Measurements from ENCODE around the gene PFKFB4.

Gene PFKFB4

GRCh38 chr3:48568476-48568875 is 11.9 kb upstream of the PFKFB4 start:
- Mint-ChIP-seq H3K4me1 (ENCODE audit: low read depth) (peaks cover 17% of the 10 kb centered on the region), H3K9me3 (no peaks in the 10 kb centered on the region), H3K36me3 (ENCODE audit: low read depth) (no peaks in the 10 kb centered on the region), H3K27ac (no peak overlapping the region), H3K4me3 (no peak overlapping the region), H3K27me3 (no peaks in the 10 kb centered on the region)

DNA sequence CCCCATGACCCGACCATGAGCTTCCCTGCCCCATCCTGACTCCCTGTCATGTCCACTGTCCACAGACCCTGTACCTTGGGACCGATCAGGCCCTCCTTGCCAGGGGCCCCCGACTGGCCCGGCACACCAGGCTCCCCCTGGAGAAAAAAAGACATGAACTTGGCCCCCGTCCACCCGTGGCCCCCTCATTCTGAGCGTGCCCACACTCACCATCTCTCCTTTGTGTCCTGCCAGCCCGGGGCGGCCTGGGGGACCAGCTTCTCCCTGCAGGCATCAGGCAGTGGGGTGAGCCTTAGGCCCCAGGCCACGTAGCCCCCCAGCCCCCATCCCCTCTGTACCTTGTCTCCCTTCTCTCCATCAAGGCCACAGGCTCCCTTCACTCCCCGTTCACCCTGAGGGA is 10.9 kb upstream of the PFKFB4 start:
- Mint-ChIP-seq H3K27ac (no peak overlapping the region), H3K4me3 (no peak overlapping the region), H3K36me3 (ENCODE audit: low read depth) (no peaks in the 10 kb centered on the region), H3K4me1 (ENCODE audit: low read depth) (peaks cover 23% of the 10 kb centered on the region), H3K9me3 (no peaks in the 10 kb centered on the region), H3K27me3 (no peaks in the 10 kb centered on the region)

- peaks cover 23% of the 10 kb centered on the region for H3K4me1 Mint-ChIP-seq (ENCODE audit: low read depth)
These were observed 10.5 kb upstream of the PFKFB4 start for GRCh38 chr3:48567090-48567489.

DNA sequence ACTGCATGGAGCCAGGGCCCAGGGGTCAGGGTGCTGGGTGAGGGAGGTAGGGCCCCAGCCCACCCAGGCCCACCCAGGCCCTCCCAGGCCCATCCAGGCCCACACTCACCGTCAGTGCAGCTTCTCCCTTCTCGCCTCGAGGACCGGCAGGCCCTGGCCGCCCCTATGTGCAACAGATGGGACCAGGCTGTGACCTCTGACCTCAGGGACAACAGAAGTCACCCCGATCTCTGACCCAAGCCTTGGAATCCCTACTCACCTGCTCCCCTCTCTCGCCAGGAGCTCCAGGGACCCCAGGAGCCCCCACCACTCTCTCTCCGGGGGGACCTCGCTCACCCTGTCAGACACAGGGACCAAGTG is 9.8 kb upstream of the PFKFB4 start:
- H3K27me3 Mint-ChIP-seq = no peaks in the 10 kb centered on the region
- no peaks in the 10 kb centered on the region for H3K9me3 Mint-ChIP-seq
- H3K36me3 Mint-ChIP-seq (ENCODE audit: low read depth) = no peaks in the 10 kb centered on the region
- H3K4me1 Mint-ChIP-seq (ENCODE audit: low read depth) = peaks cover 23% of the 10 kb centered on the region
- no peak overlapping the region for H3K4me3 Mint-ChIP-seq
- H3K27ac Mint-ChIP-seq = no peak overlapping the region

More at GRCh38 chr3:48567090-48567489, 10.5 kb upstream of the PFKFB4 start:
- Mint-ChIP-seq H3K36me3 (ENCODE audit: low read depth) (no peaks in the 10 kb centered on the region), H3K27ac (no peak overlapping the region), H3K9me3 (no peaks in the 10 kb centered on the region), H3K4me3 (no peak overlapping the region), H3K27me3 (no peaks in the 10 kb centered on the region)

- no peaks in the 10 kb centered on the region for H3K27me3 Mint-ChIP-seq
- no peak overlapping the region for H3K27ac Mint-ChIP-seq
- no peaks in the 10 kb centered on the region for H3K9me3 Mint-ChIP-seq
- H3K36me3 Mint-ChIP-seq (ENCODE audit: low read depth) = no peaks in the 10 kb centered on the region
- no peak overlapping the region for H3K4me3 Mint-ChIP-seq
- H3K4me1 Mint-ChIP-seq (ENCODE audit: low read depth) = peaks cover 28% of the 10 kb centered on the region
These were observed 9.2 kb upstream of the PFKFB4 start for GRCh38 chr3:48565591-48566400.

DNA sequence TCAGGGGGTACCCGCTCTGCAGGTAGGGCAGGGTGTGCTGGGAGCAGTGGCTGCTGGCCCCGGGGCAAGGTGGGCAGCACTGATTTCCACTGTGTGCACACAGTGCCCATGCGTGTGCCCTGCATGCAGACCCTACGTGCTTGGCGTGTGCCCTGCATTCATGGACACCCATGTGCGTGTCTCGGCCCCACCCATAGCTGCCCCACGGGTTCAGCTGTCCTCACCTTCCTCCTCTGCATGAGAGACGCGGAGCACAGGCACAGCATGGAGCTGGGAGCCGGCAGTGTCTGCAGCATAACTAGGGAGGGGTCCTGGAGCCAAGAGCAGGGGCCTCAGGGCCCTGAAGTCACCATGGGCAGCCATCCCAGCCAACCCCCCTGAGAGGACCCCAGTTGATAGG is 8.6 kb upstream of the PFKFB4 start:
- H3K9me3 Mint-ChIP-seq = no peaks in the 10 kb centered on the region
- peaks cover 31% of the 10 kb centered on the region for H3K4me1 Mint-ChIP-seq (ENCODE audit: low read depth)
- no peaks in the 10 kb centered on the region for H3K36me3 Mint-ChIP-seq (ENCODE audit: low read depth)
- no peak overlapping the region for H3K4me3 Mint-ChIP-seq
- H3K27ac Mint-ChIP-seq = no peak overlapping the region
- H3K27me3 Mint-ChIP-seq = no peaks in the 10 kb centered on the region

- Mint-ChIP-seq H3K4me1 (ENCODE audit: low read depth) (peaks cover 32% of the 10 kb centered on the region), H3K9me3 (no peaks in the 10 kb centered on the region), H3K27me3 (no peaks in the 10 kb centered on the region)
These were observed 8.1 kb upstream of the PFKFB4 start for GRCh38 chr3:48564667-48565066.

GRCh38 chr3:48564022-48564421 is 7.4 kb upstream of the PFKFB4 start:
- Mint-ChIP-seq H3K4me3 (no peak overlapping the region), H3K27me3 (no peaks in the 10 kb centered on the region), H3K4me1 (ENCODE audit: low read depth) (peaks cover 32% of the 10 kb centered on the region), H3K36me3 (ENCODE audit: low read depth) (no peaks in the 10 kb centered on the region), H3K27ac (peak overlapping the region; percentile 16), H3K9me3 (no peaks in the 10 kb centered on the region)

More at GRCh38 chr3:48564667-48565066, 8.1 kb upstream of the PFKFB4 start:
- Mint-ChIP-seq H3K27ac (no peak overlapping the region), H3K36me3 (ENCODE audit: low read depth) (no peaks in the 10 kb centered on the region), H3K4me3 (no peak overlapping the region)

DNA sequence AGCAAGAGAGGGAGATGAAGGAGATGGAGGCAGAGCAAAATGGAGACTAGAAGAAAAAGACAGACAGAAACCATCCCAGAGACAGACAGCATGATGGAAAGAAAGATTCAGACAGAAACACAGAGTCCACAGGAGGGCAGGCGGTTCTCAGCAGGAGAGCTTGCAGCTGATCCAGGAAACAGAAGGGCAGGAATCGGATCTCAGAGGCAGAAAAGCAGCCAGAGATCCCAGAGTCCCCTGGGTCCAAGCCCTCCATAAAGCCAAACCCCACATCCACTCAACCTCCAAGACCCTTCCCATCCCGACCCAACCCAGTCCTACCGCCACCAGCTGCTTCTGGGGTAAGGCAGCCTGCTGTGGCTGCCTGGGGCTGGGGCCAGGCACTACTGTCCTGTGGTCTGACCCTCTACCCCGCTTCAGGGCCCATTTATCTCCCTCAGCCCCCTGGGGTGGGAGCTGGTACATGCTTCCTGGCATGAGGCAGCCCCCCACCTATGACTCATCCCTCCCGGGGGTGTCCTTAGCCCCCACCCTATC is 6.8 kb upstream of the PFKFB4 start, which contains the start of gene UCN2:
Gene UCN2, minus strand, starts transcription at position 400 of the 537 bp plus-strand sequence. CDS start 657 bp downstream, outside the sequence.
- Mint-ChIP-seq H3K27me3 (no peaks in the 10 kb centered on the region), H3K4me3 (no peak within 1 kb of the TSS), H3K9me3 (no peaks in the 10 kb centered on the region), H3K36me3 (ENCODE audit: low read depth) (no peaks in the 10 kb centered on the region), H3K27ac (peak within 1 kb of the TSS; percentile 73), H3K4me1 (ENCODE audit: low read depth) (peaks cover 35% of the 10 kb centered on the region)

GRCh38 chr3:48562367-48563095 is 5.9 kb upstream of the PFKFB4 start:
- Mint-ChIP-seq H3K9me3 (no peaks in the 10 kb centered on the region), H3K4me3 (no peak overlapping the region), H3K4me1 (ENCODE audit: low read depth) (peaks cover 41% of the 10 kb centered on the region), H3K36me3 (ENCODE audit: low read depth) (no peaks in the 10 kb centered on the region), H3K27me3 (no peaks in the 10 kb centered on the region), H3K27ac (no peak overlapping the region)

GRCh38 chr3:48561045-48561736 is 4.6 kb upstream of the PFKFB4 start:
- Mint-ChIP-seq H3K27me3 (no peaks in the 10 kb centered on the region), H3K4me1 (ENCODE audit: low read depth) (peaks cover 49% of the 10 kb centered on the region), H3K4me3 (no peak overlapping the region), H3K36me3 (ENCODE audit: low read depth) (no peaks in the 10 kb centered on the region), H3K27ac (no peak overlapping the region), H3K9me3 (no peaks in the 10 kb centered on the region)

DNA sequence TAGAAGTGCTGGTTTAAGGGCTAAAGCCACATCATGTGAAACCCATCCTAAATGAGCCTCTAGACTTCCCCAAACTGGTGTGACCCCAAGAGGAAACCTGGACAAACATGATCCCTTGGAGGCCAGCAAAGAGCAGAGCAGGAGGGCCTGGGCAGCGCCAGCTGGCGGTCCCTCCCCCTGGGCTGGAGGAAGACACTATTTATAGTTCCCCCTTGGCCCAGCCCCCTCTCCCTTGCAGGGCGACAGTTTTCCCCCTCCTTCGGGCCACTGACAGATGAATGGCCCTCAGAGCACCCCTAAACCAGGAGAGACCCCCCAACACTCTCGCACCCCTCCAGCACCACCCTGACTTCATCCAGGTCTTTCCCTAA is 4.0 kb upstream of the PFKFB4 start:
- Mint-ChIP-seq H3K4me1 (ENCODE audit: low read depth) (peaks cover 47% of the 10 kb centered on the region), H3K4me3 (no peak overlapping the region), H3K9me3 (no peaks in the 10 kb centered on the region), H3K36me3 (ENCODE audit: low read depth) (no peaks in the 10 kb centered on the region), H3K27me3 (no peaks in the 10 kb centered on the region), H3K27ac (no peak overlapping the region)

GRCh38 chr3:48558493-48559134 is 2.0 kb upstream of the PFKFB4 start:
- peak overlapping the region; percentile 73 for H3K27ac Mint-ChIP-seq
- H3K36me3 Mint-ChIP-seq (ENCODE audit: low read depth) = no peaks in the 10 kb centered on the region
- H3K9me3 Mint-ChIP-seq = no peaks in the 10 kb centered on the region
- H3K4me3 Mint-ChIP-seq = peak overlapping the region; percentile 87
- no peaks in the 10 kb centered on the region for H3K27me3 Mint-ChIP-seq
- peaks cover 43% of the 10 kb centered on the region for H3K4me1 Mint-ChIP-seq (ENCODE audit: low read depth)

DNA sequence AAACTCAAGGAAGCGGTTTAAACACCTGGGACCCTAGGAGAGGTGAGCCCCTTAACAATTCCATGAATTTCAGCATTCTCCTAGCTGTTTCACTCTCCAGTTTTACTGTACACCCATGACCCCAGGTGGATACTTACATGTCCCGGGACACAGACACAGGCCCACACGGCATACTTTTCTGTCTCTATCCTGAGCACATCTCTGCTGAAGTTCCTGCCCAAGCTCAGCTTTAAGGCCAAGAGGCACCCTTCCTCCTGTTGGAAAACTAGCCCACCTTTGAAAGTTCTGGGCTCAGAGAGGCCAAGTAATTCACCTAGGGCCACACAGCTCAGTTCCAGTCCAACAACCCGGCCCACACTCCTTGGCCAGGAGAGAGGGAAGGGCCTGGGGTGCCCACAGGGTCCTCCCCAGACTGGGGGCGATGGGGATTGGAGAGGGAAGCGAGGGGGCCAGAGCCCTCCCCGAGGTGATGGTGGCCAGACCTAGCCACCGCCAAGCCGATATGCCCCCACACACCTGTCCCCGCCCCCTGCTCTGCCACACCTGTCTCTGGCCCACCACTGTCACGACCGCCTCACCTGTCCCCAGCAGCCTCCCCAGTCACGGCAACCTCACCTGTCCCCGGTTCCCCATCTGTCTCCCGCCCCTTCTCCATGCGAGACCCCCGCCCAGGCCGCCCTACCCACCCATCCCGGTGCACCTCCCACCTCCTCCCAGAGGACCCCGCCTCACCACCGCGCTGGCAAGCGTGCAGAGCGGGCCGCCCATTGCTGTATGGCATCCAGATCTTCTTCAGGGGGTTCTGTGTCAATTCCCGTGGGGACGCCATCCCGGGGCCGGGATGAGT is 431 bp downstream of the PFKFB4 start:
- Mint-ChIP-seq H3K27ac (peak overlapping the region; percentile 92), H3K27me3 (no peaks in the 10 kb centered on the region), H3K36me3 (ENCODE audit: low read depth) (no peaks in the 10 kb centered on the region), H3K4me1 (ENCODE audit: low read depth) (peaks cover 35% of the 10 kb centered on the region), H3K9me3 (no peaks in the 10 kb centered on the region), H3K4me3 (peak overlapping the region; percentile 87)
